GM19438 (cell line): ENCODE results near the gene RAB31.

Experiments used
- ATAC-seq: cut with Tn5 transposase; IDR thresholded peaks from one replicate; pipeline ENCODE4 v1.9.1; 2021; ENCODE audit warnings: low read depth; ENCODE audit not compliant: unreplicated experiment

The RAB31 gene

DNA sequence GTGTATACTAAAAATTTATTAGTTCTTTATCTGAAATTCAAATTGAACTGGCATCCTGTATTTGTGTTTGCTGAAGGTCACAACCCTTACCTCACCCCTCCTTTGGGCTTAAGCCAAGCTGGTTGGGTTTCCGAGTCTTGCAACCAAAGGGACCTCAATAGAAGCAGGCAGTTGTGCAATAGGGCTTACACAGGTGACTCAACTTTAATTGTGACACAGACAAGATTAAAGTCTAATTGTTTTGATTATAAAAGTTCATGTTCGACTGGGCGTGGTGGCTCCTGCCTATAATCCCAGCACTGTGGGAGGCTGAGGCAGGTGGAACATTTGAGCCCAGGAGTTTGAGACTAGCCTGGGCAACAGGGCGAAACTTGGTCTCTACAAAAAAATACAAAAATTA, 71.5 kb downstream of the RAB31 start:
- ATAC-seq, result no peak

GRCh38 chr18:9782073-9782857, 74.2 kb downstream of the RAB31 start:
- ATAC-seq, result no peak

GRCh38 chr18:9786631-9787030, 78.5 kb downstream of the RAB31 start:
- no peak for ATAC-seq

- no peak for ATAC-seq
Observed at GRCh38 chr18:9787036-9787435, 78.9 kb downstream of the RAB31 start.

- ATAC-seq, result no peak
Observed at GRCh38 chr18:9787712-9788111, 79.6 kb downstream of the RAB31 start.

DNA sequence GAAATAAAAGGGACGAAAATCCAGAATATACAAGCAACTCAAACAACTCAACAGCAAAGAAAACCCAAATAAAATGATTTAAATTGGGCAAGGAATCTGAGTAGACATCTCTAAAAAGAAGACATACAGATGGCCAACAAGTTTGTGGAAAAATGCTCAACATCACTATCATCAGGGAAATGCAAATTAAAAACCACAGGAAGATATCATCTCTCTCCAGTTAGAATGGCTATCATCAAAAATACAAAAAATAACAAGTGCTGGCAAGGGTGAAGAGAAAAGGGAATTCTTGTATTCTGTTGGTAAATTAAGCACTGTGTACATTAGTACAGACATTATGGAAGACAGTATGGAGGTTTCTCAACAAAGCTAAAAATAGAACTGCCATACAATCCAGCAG, 80.0 kb downstream of the RAB31 start:
- ATAC-seq, result no peak

DNA sequence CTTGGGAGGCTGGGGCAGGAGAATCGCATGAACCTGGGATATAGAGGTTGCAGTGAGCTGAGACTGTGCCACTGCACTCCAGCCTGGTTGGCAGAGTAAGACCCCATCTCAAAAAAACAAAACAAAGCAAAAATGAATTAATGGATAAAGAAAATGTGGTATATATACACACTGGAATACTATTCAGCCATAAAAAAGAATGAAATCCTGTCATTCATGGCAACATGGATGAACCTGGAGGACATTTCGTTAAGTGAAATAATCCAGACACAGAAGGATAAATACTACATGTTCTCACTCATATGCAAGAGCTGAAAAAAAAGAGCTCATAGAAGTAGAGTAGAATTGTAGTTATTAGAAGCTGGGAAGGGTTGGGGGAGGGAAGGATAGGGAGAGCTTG, 80.8 kb downstream of the RAB31 start:
- no peak for ATAC-seq

DNA sequence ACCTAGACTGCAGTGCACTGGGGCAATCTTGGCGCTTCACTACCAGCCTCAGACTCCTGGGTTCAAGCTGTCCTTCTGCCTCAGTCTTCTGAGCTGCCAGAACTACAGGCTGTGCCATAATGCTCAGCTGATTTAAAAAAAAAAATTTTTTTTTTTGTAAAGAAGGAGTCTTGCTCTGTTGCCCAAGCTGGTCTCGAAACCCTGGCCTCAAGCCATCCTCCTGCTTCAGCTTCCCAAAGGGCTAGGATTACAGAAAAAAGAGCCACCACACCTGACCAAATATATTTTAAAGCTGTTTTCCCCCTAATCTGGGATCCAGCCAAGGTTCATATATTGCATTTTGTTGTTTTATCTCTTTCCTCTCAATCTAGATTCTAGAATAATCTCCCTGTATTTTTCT, 82.2 kb downstream of the RAB31 start:
- no peak for ATAC-seq

- ATAC-seq, result no peak
Observed at GRCh38 chr18:9791991-9792390, 83.9 kb downstream of the RAB31 start.

DNA sequence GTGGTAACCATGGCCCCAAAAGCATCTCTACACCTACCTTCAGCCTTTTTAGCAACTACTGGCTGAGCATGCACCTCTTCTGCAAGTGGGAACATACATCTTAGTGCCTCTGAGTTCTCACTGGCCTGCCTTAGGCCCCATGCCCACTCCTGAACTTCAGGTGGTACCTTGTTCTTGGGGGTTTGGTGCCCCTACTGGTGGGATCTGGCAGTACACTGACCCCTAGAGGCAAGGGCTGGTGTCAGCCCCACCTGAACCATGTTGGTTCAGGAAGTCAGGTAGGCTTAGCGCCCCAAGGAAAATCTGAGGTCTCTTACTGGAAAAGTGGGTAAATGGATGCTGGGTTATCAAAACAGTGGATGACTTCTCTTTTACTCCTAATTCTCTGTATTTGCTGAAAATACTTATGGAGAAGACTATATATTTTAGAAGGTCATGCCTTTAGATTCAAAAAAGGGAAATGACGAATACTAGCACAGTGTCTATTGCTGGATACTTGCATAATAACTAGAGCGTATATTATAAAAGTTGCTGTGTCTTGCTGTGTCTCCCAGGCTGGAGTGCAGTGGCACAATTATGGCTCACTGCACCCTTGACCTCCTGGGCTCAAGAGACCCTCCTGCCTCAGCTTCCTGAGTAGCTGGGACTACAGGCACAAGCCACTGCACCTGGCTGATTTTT, 84.6 kb downstream of the RAB31 start:
- no peak for ATAC-seq

DNA sequence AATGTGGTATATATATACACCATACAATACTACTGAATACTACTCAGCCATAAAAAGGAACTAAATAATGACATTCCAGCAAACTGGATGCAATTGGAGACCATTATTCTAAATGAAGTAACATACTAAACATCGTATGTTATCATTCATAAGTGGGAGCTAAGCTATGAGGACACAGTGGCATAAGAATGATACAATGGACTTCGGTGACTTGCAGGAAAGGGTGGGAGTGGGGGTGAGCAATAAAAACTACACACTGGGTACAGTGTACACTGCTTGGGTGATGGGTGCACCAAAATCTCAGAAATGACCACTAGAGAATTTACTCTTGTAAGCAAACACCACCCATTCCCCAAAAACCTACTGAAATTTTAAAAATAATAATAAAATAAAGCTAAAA, 87.9 kb downstream of the RAB31 start:
- no peak for ATAC-seq

DNA sequence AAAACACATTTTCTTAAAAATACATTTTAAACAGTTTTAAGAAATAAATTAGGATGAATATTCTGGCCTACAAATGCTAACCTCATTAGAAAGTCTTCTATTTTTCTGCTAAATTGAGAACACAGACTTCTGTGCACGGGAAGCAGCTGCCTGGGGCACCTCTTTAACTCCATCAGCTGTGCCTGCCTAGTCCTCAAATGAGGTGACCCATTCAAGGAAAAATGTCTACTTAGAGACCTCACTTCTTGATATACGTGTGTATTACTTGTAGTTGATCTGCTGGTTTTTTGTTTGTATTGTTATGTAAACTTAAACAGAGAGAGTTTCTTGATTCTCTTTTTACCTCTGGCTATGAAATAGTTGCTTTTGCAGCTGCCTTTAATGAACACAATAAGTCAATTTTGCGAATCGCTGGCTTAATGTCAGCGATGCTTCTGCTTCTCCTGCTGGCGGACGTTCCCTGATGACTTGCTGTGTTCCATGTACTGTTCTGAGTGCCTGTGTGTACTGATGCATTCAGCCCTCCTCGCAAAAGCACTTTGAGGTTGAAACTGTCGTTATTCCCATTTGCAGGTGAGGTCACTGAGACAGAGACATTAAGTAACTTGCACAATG, 88.9 kb downstream of the RAB31 start:
- ATAC-seq, result no peak

- ATAC-seq, result no peak
Observed at GRCh38 chr18:9802175-9803062, 94.3 kb downstream of the RAB31 start.

DNA sequence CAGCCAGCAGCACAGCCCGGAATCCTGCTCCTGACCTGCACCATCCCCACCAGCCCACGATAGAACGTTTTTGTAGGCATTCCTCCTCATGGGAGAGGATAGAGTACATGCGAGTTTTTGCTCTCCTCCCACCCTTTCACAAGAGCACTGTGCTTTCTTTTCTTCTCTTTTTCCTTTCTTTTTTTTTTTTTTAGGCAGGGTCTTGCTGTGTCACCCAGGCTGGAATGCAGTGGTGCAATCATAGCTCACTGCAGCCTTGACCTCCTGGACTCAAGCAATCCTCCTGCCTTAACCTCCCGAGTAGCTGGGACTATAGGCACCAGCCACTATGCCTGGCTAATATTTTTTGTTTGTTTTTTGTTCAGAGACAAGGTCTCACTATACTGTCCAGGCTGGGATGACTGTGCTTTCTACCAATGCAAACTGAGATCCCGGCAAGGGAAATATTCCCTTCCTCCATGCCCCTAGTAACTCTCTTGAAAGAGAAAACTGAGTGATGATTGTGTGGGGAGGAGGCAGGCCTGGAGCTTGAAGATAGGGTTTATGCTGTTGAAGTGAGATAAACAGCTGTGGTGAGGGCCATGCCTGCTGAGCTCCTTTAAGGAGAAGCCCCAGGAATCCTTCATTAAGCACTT, 95.1 kb downstream of the RAB31 start:
- no peak for ATAC-seq

DNA sequence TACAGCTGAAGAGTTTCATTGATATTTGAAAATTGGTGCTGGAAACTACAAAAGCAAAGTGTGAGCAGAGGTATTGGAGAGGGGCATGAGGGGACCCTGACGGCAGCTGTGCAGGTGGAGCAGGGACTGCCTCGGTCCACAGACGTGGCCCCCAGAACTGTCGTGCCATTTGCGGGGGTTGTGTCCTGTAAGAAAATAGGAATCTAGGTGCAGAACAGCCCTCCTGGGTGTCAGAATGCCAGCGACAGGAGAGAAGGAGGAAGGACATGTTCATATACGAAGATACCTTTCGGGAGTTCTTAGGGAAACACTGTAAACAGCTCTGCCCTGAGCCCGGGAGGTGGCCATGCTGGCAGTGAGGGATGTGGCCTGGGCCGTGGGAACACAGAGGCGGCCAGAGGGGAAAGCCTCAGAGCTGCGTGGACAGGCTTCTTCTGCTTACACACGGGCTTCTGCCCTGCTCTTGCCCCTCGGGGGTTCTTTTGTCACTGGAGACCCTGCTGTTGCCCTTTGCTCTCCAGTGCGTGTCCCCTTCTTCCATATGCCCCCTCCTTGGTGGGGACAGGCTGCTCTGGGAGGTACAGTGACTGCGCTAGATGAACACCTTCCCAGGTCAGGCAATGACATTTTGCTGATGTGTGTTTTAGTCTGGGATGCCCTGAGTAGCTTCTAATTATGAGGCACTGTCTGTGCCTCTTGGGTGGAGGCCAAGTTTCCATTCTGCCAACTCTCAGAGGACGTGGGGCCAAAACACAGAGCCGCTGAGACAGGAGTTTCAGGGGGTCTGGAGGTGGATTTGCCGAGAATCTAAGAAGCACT, 95.8 kb downstream of the RAB31 start:
- no peak for ATAC-seq

GRCh38 chr18:9804517-9805104, 96.5 kb downstream of the RAB31 start:
- ATAC-seq, result no peak

DNA sequence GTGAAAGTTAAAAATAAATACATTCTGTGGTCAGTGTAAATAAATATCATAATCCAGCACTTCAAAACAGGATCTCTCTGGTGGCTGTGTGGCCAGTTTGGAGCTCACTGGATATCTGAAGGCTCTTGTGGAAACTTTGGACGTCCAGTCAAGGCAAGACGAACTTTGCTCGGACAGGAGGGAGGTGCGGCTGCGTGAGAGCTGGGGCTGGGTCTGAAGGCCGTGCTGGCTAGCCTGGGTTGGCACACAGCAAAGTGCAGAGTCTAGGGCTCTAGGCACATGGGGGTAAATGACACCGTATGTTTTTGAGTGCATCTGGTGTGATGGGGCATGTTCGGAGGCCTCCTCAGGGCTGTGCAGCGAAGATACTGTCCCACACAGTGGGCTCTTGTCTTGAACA, 98.8 kb downstream of the RAB31 start:
- no peak for ATAC-seq

GRCh38 chr18:9808295-9809241, 100.5 kb downstream of the RAB31 start:
- ATAC-seq, result no peak
